WTC11 (cell line): ENCODE results near the gene ORM1.

ENCODE experiments used
- CREB1 ChIP-seq: sonication (generic); formaldehyde crosslinking; IDR thresholded peaks from 2 replicates; pipeline ENCODE4 v1.8.0; 2023; ENCODE audit warnings: mild to moderate bottlenecking, missing genetic modification reagents
- FOXP1 ChIP-seq: sonication (generic); formaldehyde crosslinking; IDR thresholded peaks from 2 replicates; pipeline ENCODE4 v1.8.0; 2022; ENCODE audit warnings: missing genetic modification reagents, mild to moderate bottlenecking, moderate library complexity, borderline replicate concordance
- JUN ChIP-seq: sonication (generic); formaldehyde crosslinking; IDR thresholded peaks from 2 replicates; pipeline ENCODE4 v1.8.0; 2023; ENCODE audit warnings: mild to moderate bottlenecking, missing genetic modification reagents
- NFE2L1 ChIP-seq: sonication (generic); formaldehyde crosslinking; IDR thresholded peaks from 2 replicates; pipeline ENCODE4 v1.8.1; 2023; ENCODE audit warnings: missing genetic modification reagents
- PRDM15 ChIP-seq: sonication (generic); formaldehyde crosslinking; IDR thresholded peaks from 2 replicates; pipeline ENCODE4 v1.8.0; 2022; ENCODE audit warnings: missing genetic modification reagents
- TEAD4 ChIP-seq: sonication (generic); formaldehyde crosslinking; IDR thresholded peaks from 2 replicates; pipeline ENCODE4 v1.8.0; 2022; ENCODE audit warnings: mild to moderate bottlenecking, missing genetic modification reagents
- TP53 ChIP-seq: sonication (generic); formaldehyde crosslinking; IDR thresholded peaks from 2 replicates; pipeline ENCODE4 v1.8.1; 2023; ENCODE audit warnings: mild to moderate bottlenecking, missing genetic modification reagents
- USF1 ChIP-seq: sonication (generic); formaldehyde crosslinking; IDR thresholded peaks from 2 replicates; pipeline ENCODE4 v1.8.0; 2022; ENCODE audit warnings: mild to moderate bottlenecking, missing genetic modification reagents
- ZNF121 ChIP-seq: sonication (generic); formaldehyde crosslinking; IDR thresholded peaks from 2 replicates; pipeline ENCODE4 v1.8.0; 2023; ENCODE audit warnings: missing genetic modification reagents
- TF ChIP-seq, protein P1 (sequence below): fragments of 200-600 bp; IDR thresholded peaks from 2 replicates; pipeline ENCODE4 v1.8.0; 2022; ENCODE audit warnings: antibody characterized with exemption
- TF ChIP-seq, protein P2 (sequence below): sonication (generic); formaldehyde crosslinking; IDR thresholded peaks from 2 replicates; pipeline ENCODE4 v1.8.0; 2023; ENCODE audit warnings: missing genetic modification reagents, mild to moderate bottlenecking, borderline replicate concordance

GRCh38 chr9:114357360-114357759, 34.5 kb downstream of the ORM1 start:
- TF ChIP-seq, protein P1, sequence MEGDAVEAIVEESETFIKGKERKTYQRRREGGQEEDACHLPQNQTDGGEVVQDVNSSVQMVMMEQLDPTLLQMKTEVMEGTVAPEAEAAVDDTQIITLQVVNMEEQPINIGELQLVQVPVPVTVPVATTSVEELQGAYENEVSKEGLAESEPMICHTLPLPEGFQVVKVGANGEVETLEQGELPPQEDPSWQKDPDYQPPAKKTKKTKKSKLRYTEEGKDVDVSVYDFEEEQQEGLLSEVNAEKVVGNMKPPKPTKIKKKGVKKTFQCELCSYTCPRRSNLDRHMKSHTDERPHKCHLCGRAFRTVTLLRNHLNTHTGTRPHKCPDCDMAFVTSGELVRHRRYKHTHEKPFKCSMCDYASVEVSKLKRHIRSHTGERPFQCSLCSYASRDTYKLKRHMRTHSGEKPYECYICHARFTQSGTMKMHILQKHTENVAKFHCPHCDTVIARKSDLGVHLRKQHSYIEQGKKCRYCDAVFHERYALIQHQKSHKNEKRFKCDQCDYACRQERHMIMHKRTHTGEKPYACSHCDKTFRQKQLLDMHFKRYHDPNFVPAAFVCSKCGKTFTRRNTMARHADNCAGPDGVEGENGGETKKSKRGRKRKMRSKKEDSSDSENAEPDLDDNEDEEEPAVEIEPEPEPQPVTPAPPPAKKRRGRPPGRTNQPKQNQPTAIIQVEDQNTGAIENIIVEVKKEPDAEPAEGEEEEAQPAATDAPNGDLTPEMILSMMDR: no peak
- TF ChIP-seq PRDM15 (CRISPR knock-in tag): no peak
- TF ChIP-seq, protein P2, sequence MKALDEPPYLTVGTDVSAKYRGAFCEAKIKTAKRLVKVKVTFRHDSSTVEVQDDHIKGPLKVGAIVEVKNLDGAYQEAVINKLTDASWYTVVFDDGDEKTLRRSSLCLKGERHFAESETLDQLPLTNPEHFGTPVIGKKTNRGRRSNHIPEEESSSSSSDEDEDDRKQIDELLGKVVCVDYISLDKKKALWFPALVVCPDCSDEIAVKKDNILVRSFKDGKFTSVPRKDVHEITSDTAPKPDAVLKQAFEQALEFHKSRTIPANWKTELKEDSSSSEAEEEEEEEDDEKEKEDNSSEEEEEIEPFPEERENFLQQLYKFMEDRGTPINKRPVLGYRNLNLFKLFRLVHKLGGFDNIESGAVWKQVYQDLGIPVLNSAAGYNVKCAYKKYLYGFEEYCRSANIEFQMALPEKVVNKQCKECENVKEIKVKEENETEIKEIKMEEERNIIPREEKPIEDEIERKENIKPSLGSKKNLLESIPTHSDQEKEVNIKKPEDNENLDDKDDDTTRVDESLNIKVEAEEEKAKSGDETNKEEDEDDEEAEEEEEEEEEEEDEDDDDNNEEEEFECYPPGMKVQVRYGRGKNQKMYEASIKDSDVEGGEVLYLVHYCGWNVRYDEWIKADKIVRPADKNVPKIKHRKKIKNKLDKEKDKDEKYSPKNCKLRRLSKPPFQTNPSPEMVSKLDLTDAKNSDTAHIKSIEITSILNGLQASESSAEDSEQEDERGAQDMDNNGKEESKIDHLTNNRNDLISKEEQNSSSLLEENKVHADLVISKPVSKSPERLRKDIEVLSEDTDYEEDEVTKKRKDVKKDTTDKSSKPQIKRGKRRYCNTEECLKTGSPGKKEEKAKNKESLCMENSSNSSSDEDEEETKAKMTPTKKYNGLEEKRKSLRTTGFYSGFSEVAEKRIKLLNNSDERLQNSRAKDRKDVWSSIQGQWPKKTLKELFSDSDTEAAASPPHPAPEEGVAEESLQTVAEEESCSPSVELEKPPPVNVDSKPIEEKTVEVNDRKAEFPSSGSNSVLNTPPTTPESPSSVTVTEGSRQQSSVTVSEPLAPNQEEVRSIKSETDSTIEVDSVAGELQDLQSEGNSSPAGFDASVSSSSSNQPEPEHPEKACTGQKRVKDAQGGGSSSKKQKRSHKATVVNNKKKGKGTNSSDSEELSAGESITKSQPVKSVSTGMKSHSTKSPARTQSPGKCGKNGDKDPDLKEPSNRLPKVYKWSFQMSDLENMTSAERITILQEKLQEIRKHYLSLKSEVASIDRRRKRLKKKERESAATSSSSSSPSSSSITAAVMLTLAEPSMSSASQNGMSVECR (CRISPR knock-in tag): no peak
- no peak for TF ChIP-seq NFE2L1 (CRISPR knock-in tag)
- TF ChIP-seq ZNF121: no peak
- no peak for TF ChIP-seq FOXP1
- TF ChIP-seq CREB1 (CRISPR knock-in tag): no peak
- TF ChIP-seq JUN (CRISPR knock-in tag): no peak
- TF ChIP-seq USF1: no peak
- no peak for TF ChIP-seq TP53 (CRISPR knock-in tag)
- no peak for TF ChIP-seq TEAD4 (CRISPR knock-in tag)
